HCT116 (cell line): ENCODE data around the gene NPL. TPM values are rescaled to one million over a fixed set of nuclear protein-coding genes. Genes with fewer than 3 reads are reported as not detected.

ENCODE experiments used
- ATAC-seq: fragments of 200-7000 bp; cut with Tn5 transposase; 2 replicates; pipeline ENCODE4 v1.9.1; 2020; ENCODE audit warnings: mild to moderate bottlenecking, moderate library complexity
- BruUV-seq: library from RNA; stranded (reverse); fragments of 400-500 nt; replicated peaks from 2 replicates; lab custom pipeline; 2021; lab: Mats Ljungman, UMichigan
- CTCF ChIA-PET: fragments of 300-600 bp; sonication (Branson Sonifier 250); formaldehyde crosslinking; loops from one replicate; lab custom pipeline; 2021; ENCODE audit warnings: antibody characterized with exemption; lab: Charles Lee
- POLR2A ChIA-PET: fragments of 300-600, 350-600 bp; sonication (Branson Sonifier 250); formaldehyde crosslinking; loops from one replicate; lab custom pipeline; 2021; ENCODE audit warnings: antibody characterized with exemption; lab: Charles Lee
- RAD21 ChIA-PET, 2 experiments: fragments of 300-600 bp; sonication (Branson Sonifier 250); formaldehyde crosslinking; loops; one replicate each; lab custom pipeline; 2023; ENCODE audit warnings: low total read pairs in 2 of 2; ENCODE audit not compliant: uncharacterized antibody in 2 of 2, unreplicated experiment in 2 of 2, low non-redundant PET in 1 of 2; lab: Charles Lee
- DNase-seq: peaks from one replicate; pipeline ENCODE4 v3.0.0-alpha.2; 2010; ENCODE audit warnings: low read depth, low spot score
- H2AFZ ChIP-seq: fragments of 200-600 bp; shearing (Covaris generic), sonication (generic); 2 replicates; pipeline ENCODE4 v1.6.1; 2017; ENCODE audit warnings: low read depth, mixed run types, mixed read lengths, antibody characterized with exemption, low read length; ENCODE audit not compliant: poor library complexity, severe bottlenecking
- H3K27ac ChIP-seq: 2 replicates; pipeline ENCODE4 v1.5.1; 2012; ENCODE audit warnings: low read depth, low read length
- H3K27me3 ChIP-seq: fragments of 200-600 bp; sonication (generic); 2 replicates; pipeline ENCODE4 v1.6.1; 2016; ENCODE audit warnings: mixed run types, low read length, mixed read lengths; ENCODE audit not compliant: insufficient read depth
- H3K36me3 ChIP-seq, 2 experiments: fragments of 200-500 bp in 1 of 2; fragments of 200-600 bp in 1 of 2; sonication (Bioruptor generic) in 1 of 2; sonication (generic) in 1 of 2; 2 replicates each; pipeline versions ENCODE4 v1.5.1 to v1.6.1; 2014 to 2016; ENCODE audit warnings: low read length in 2 of 2, inconsistent platforms in 1 of 2, mixed read lengths in 1 of 2, mixed run types in 1 of 2; ENCODE audit not compliant: insufficient read depth in 2 of 2, control insufficient read depth in 1 of 2
- H3K4me1 ChIP-seq, 2 experiments: fragments of 200-600 bp in 1 of 2; sonication (generic) in 1 of 2; 2 replicates each; pipeline versions ENCODE4 v1.5.1 to v1.6.1; 2012 to 2017; ENCODE audit warnings: low read length in 2 of 2, inconsistent platforms in 1 of 2, mild to moderate bottlenecking in 1 of 2, mixed read lengths in 1 of 2, mixed run types in 1 of 2, moderate library complexity in 1 of 2; ENCODE audit not compliant: insufficient read depth in 2 of 2, control insufficient read depth in 1 of 2
- H3K4me2 ChIP-seq: fragments of 200-600 bp; sonication (generic); 2 replicates; pipeline ENCODE4 v1.6.1; 2017; ENCODE audit warnings: mixed run types, low read length, mixed read lengths
- H3K4me3 ChIP-seq, 2 experiments: fragments of 200-600 bp in 1 of 2; sonication (generic) in 1 of 2; replicated peaks in 1 of 2; 2 replicates each; pipeline ENCODE4 v1.5.1; 2011 to 2016; ENCODE audit warnings: low read length in 2 of 2, control low read depth in 1 of 2, low read depth in 1 of 2, mild to moderate bottlenecking in 1 of 2, mixed read lengths in 1 of 2, mixed run types in 1 of 2
- H3K79me2 ChIP-seq: fragments of 200-600 bp; sonication (generic); 2 replicates; pipeline ENCODE4 v1.6.1; 2017; ENCODE audit warnings: mild to moderate bottlenecking, mixed run types, low read length, moderate library complexity, mixed read lengths; ENCODE audit not compliant: insufficient read depth
- H3K9ac ChIP-seq: fragments of 200-600 bp; sonication (generic); 2 replicates; pipeline ENCODE4 v1.6.1; 2016; ENCODE audit warnings: low read length, mixed read lengths
- H3K9me2 ChIP-seq: fragments of 200-600 bp; sonication (generic), shearing (Covaris generic); 2 replicates; pipeline ENCODE4 v1.6.1; 2017; ENCODE audit warnings: mixed run types, mild to moderate bottlenecking, moderate library complexity; ENCODE audit not compliant: insufficient read depth
- H3K9me3 ChIP-seq, 2 experiments: fragments of 200-500 bp in 1 of 2; fragments of 200-600 bp in 1 of 2; sonication (Bioruptor generic) in 1 of 2; sonication (generic) in 1 of 2; 2 replicates each; pipeline ENCODE4 v1.6.1; 2014 to 2017; ENCODE audit warnings: low read length in 2 of 2, mixed read lengths in 2 of 2, inconsistent platforms in 1 of 2, low read depth in 1 of 2, mild to moderate bottlenecking in 1 of 2, mixed run types in 1 of 2, moderate library complexity in 1 of 2; ENCODE audit not compliant: control insufficient read depth in 1 of 2, insufficient read depth in 1 of 2
- H4K20me1 ChIP-seq: fragments of 200-600 bp; sonication (generic), shearing (Covaris generic); 2 replicates; pipeline ENCODE4 v1.6.1; 2017; ENCODE audit warnings: mixed run types, mild to moderate bottlenecking, moderate library complexity; ENCODE audit not compliant: insufficient read depth
- CEBPB ChIP-seq: IDR thresholded peaks from 2 replicates; pipeline ENCODE4 v1.6.1; 2012; ENCODE audit warnings: low read depth
- CTCF ChIP-seq, 3 experiments: fragments of 200-600 bp in 1 of 3; sonication (generic) in 1 of 3; IDR thresholded peaks in 2 of 3; conservative IDR thresholded peaks in 1 of 3; 2 replicates each; pipeline ENCODE4 v1.5.1; 2012 to 2017; ENCODE audit warnings: low read depth in 2 of 3, low read length in 2 of 3, antibody characterized with exemption in 1 of 3, borderline replicate concordance in 1 of 3, control low read depth in 1 of 3, mild to moderate bottlenecking in 1 of 3, mixed read lengths in 1 of 3, mixed run types in 1 of 3, moderate library complexity in 1 of 3; ENCODE audit not compliant: insufficient read depth in 1 of 3
- ELF1 ChIP-seq: IDR thresholded peaks from 2 replicates; pipeline ENCODE4 v1.6.1; 2012; ENCODE audit warnings: low read depth, borderline replicate concordance
- EZH2 ChIP-seq: fragments of 200-600 bp; sonication (generic); IDR thresholded peaks from 2 replicates; pipeline ENCODE4 v1.6.1; 2017; ENCODE audit warnings: antibody characterized with exemption, mixed run types
- FOSL1 ChIP-seq: IDR thresholded peaks from 2 replicates; pipeline ENCODE4 v1.6.1; 2012; ENCODE audit warnings: low read depth
- RAD21 ChIP-seq: IDR thresholded peaks from 2 replicates; pipeline ENCODE4 v1.6.1; 2012; ENCODE audit warnings: low read depth, mild to moderate bottlenecking
- REST ChIP-seq: IDR thresholded peaks from 2 replicates; pipeline ENCODE4 v1.6.1; 2012; ENCODE audit warnings: low read depth
- SIN3A ChIP-seq: IDR thresholded peaks from 2 replicates; pipeline ENCODE4 v1.6.1; 2012; ENCODE audit warnings: low read depth
- YY1 ChIP-seq: IDR thresholded peaks from 2 replicates; pipeline ENCODE4 v1.6.1; 2011; ENCODE audit warnings: low read length, low read depth, moderate library complexity, mild to moderate bottlenecking; ENCODE audit not compliant: insufficient replicate concordance; ENCODE audit errors: extremely low read depth
- ZBTB33 ChIP-seq: IDR thresholded peaks from 2 replicates; pipeline ENCODE4 v1.6.1; 2011; ENCODE audit warnings: mild to moderate bottlenecking, low read length, moderate library complexity; ENCODE audit not compliant: insufficient replicate concordance; ENCODE audit errors: extremely low read depth
- ZFX ChIP-seq: fragments of 450-650 bp; IDR thresholded peaks from 2 replicates; pipeline ENCODE4 v1.6.1; 2017
- intact Hi-C: fragments of 100-400 bp; cut with micrococcal nuclease; formaldehyde crosslinking; loops from 2 replicates; pipeline ENCODE4 v1.10.0; 2022
- total RNA-seq: library from RNA; stranded (reverse); gene quantifications from one replicate; pipeline ENCODE4 v1.2.1, GENCODE V29; 2021; ENCODE audit not compliant: unreplicated experiment

The NPL gene
- total RNA-seq, 1 experiment from 2014 or later: 0.39 TPM

- Histone ChIP-seq H3K36me3 (no peaks in the 10 kb centered on the region), H3K9me3 (no peaks in the 10 kb centered on the region), H3K4me1 (no peaks in the 10 kb centered on the region), H3K27me3 (no peaks in the 10 kb centered on the region), H2AFZ (peak overlapping the region; percentile 83), H3K79me2 (no peaks in the 10 kb centered on the region), H3K27ac (no peak overlapping the region), H3K4me2 (no peak overlapping the region), H3K9ac (no peak overlapping the region), H3K4me3 (no peak overlapping the region), H3K9me2 (no peaks in the 10 kb centered on the region), H4K20me1 (no peaks in the 10 kb centered on the region)
- ATAC-seq: no peak
- no TSS peak for BruUV-seq
- RAD21 ChIA-PET: interaction anchor here (0.8 to 2.3 kb wide), 6 partner anchors 180 to 194 kb away, joined by 3 to 13 read pairs (median 5); partner anchors contain the start of gene RNASEL (in 1 of the 2)
- intact Hi-C loops: loop anchor here (1.0 kb wide), 1 partner anchor 697 kb away; no protein-coding TSS in a partner anchor
- CTCF ChIA-PET: interaction anchor here (0.6 to 9.0 kb wide), 13 partner anchors 8 to 702 kb away, joined by 3 to 412 read pairs (median 4); partner anchors contain the start of gene RGS16
- no peak for DNase-seq
- POLR2A ChIA-PET: interaction anchor here (1.3 to 4.5 kb wide), 3 partner anchors 179 to 187 kb away, joined by 8 to 39 read pairs (median 18); partner anchors contain the start of gene RGS16
- TF ChIP-seq SIN3A: no peak
- no peak for TF ChIP-seq ELF1
- no peak for TF ChIP-seq CEBPB
These were observed 7.0 kb upstream of the NPL start for GRCh38 chr1:182782587-182782913.

GRCh38 chr1:182783068-182783467 lies 6.5 kb upstream of the NPL start:
- H3K4me3 ChIP-seq: no peak overlapping the region
- ChIA-PET POLR2A (interaction anchor here (2.6 to 4.5 kb wide), 2 partner anchors 179 to 183 kb away, joined by 18 to 39 read pairs; partner anchors contain the start of gene RGS16), CTCF (interaction anchor here (0.8 to 9.0 kb wide), 10 partner anchors 8 to 698 kb away, joined by 3 to 412 read pairs (median 4); partner anchors contain the start of gene RGS16), RAD21 (interaction anchor here (1.3 to 2.3 kb wide), 3 partner anchors 180 to 188 kb away, joined by 5 to 13 read pairs (median 5); no protein-coding TSS in a partner anchor)
- H3K79me2 ChIP-seq: no peaks in the 10 kb centered on the region
- BruUV-seq: no TSS peak
- intact Hi-C loops: no loop called here
- H4K20me1 ChIP-seq: no peaks in the 10 kb centered on the region
- no peaks in the 10 kb centered on the region for H3K9me3 ChIP-seq
- ATAC-seq (peak; percentile 26; the same call in 1 of the 2 replicates), DNase-seq (no peak)
- no peaks in the 10 kb centered on the region for H3K27me3 ChIP-seq
- H3K9ac ChIP-seq: no peak overlapping the region
- H3K4me1 ChIP-seq: no peaks in the 10 kb centered on the region
- no peak overlapping the region for H3K27ac ChIP-seq
- H3K36me3 ChIP-seq: no peaks in the 10 kb centered on the region
- H3K4me2 ChIP-seq: no peak overlapping the region
- H2AFZ ChIP-seq: no peak overlapping the region
- H3K9me2 ChIP-seq: no peaks in the 10 kb centered on the region
- TF ChIP-seq FOSL1 (no peak), EZH2 (no peak), ZBTB33 (no peak), REST (no peak), ZFX (no peak), YY1 (no peak), CTCF (IDR thresholded peaks at IDR 0.05 in 2 of 3, conservative IDR thresholded peaks at IDR 0.05 in 1 of 3; ENCODE audit: borderline replicate concordance in 1 of 3, insufficient read depth in 1 of 3, low read depth in 2 of 3, low read length in 2 of 3) (peak in 1 of 3 experiments; percentile 23; a peak in 1 of 6 replicates), RAD21 (0 out of 2 replicates have a peak, but pooled peaks have one; percentile 9)
